H1 (cell line): Measurements from ENCODE around the gene AGPAT2. TPM values are rescaled to one million over a fixed set of nuclear protein-coding genes. Genes with fewer than 3 reads are reported as not detected.

Experiments used
- CTCF ChIA-PET: fragments of 300-600 bp; sonication (Branson Sonifier 250); formaldehyde crosslinking; loops from one replicate; lab custom pipeline; 2021; ENCODE audit not compliant: partially characterized antibody; lab: Charles Lee
- POLR2A ChIA-PET: fragments of 300-600 bp; sonication (Branson Sonifier 250); formaldehyde crosslinking; loops from one replicate; lab custom pipeline; 2021; ENCODE audit warnings: inconsistent platforms; ENCODE audit not compliant: partially characterized antibody; lab: Charles Lee
- DNase-seq, 2 experiments: peaks; one replicate each; pipeline versions ENCODE4 v3.0.0 to v3.0.0-alpha.2; 2010 to 2022; ENCODE audit warnings: low spot score in 2 of 2, low read depth in 1 of 2, mixed read lengths in 1 of 2
- FAIRE-seq: peaks from 2 replicates; lab custom pipeline; 2011; peaks lifted over from hg19 to GRCh38; lab: Jason Lieb, UNC
- H2AFZ ChIP-seq: 2 replicates; pipeline ENCODE4 v1.8.1; 2012; ENCODE audit warnings: low read length, inconsistent platforms
- H2AK5ac ChIP-seq: 2 replicates; pipeline ENCODE4 v1.6.1; 2013; ENCODE audit warnings: low read depth, low read length
- H2BK120ac ChIP-seq: replicated peaks from 2 replicates; pipeline ENCODE3; 2013; ENCODE audit warnings: low read depth, low read length, inconsistent platforms
- H2BK12ac ChIP-seq: 2 replicates; pipeline ENCODE4 v1.6.1; 2013; ENCODE audit warnings: low read depth, low read length
- H2BK15ac ChIP-seq: 2 replicates; pipeline ENCODE4 v1.6.1; 2013; ENCODE audit warnings: low read length
- H2BK20ac ChIP-seq: 2 replicates; pipeline ENCODE4 v1.6.1; 2013; ENCODE audit warnings: low read length
- H2BK5ac ChIP-seq: 2 replicates; pipeline ENCODE4 v1.6.1; 2013; ENCODE audit warnings: low read depth, low read length
- H3K14ac ChIP-seq: 2 replicates; pipeline ENCODE4 v1.6.1; 2013; ENCODE audit warnings: inconsistent platforms; ENCODE audit not compliant: insufficient read length
- H3K18ac ChIP-seq: 2 replicates; pipeline ENCODE4 v1.6.1; 2013; ENCODE audit warnings: low read length; ENCODE audit errors: extremely low read depth
- H3K23ac ChIP-seq: 2 replicates; pipeline ENCODE4 v1.6.1; 2013; ENCODE audit warnings: inconsistent platforms; ENCODE audit not compliant: insufficient read length
- H3K23me2 ChIP-seq: 2 replicates; pipeline ENCODE4 v1.6.1; 2013; ENCODE audit warnings: low read depth, low read length
- H3K27ac ChIP-seq: 2 replicates; pipeline ENCODE4 v1.6.1; 2011; ENCODE audit warnings: low read depth, low read length, inconsistent platforms
- H3K27me3 ChIP-seq, 4 experiments: replicated peaks in 1 of 4; 1 replicate in 1 of 4; 2 replicates in 3 of 4; pipeline versions ENCODE4 v1.6.1 to v1.8.1; 2011 to 2013; ENCODE audit warnings: low read length in 3 of 4, mild to moderate bottlenecking in 3 of 4, inconsistent platforms in 2 of 4, mixed read lengths in 2 of 4, moderate library complexity in 1 of 4; ENCODE audit not compliant: control insufficient read depth in 3 of 4, insufficient read depth in 3 of 4; ENCODE audit errors: extremely low read depth in 1 of 4
- H3K36me3 ChIP-seq, 4 experiments: 2 replicates each; pipeline versions ENCODE4 v1.6.1 to v1.8.1; 2011 to 2013; ENCODE audit warnings: mild to moderate bottlenecking in 4 of 4, low read length in 3 of 4, moderate library complexity in 2 of 4, control low read depth in 1 of 4, inconsistent platforms in 1 of 4; ENCODE audit not compliant: insufficient read depth in 4 of 4, control insufficient read depth in 2 of 4
- H3K4ac ChIP-seq: replicated peaks from 2 replicates; pipeline ENCODE3; 2013; ENCODE audit warnings: low read length, low read depth, mixed read lengths, inconsistent platforms; ENCODE audit not compliant: insufficient read length
- H3K4me1 ChIP-seq, 4 experiments: replicated peaks in 1 of 4; 1 replicate in 1 of 4; 2 replicates in 3 of 4; pipeline versions ENCODE4 v1.6.1 to v1.8.1; 2011 to 2013; ENCODE audit warnings: low read length in 3 of 4, inconsistent platforms in 2 of 4, mixed read lengths in 1 of 4; ENCODE audit not compliant: insufficient read depth in 4 of 4, control insufficient read depth in 3 of 4
- H3K4me2 ChIP-seq, 2 experiments: 2 replicates each; pipeline versions ENCODE4 v1.6.1 to v1.8.1; 2011 to 2013; ENCODE audit warnings: low read depth in 2 of 2, low read length in 2 of 2, control low read depth in 1 of 2, inconsistent platforms in 1 of 2, mild to moderate bottlenecking in 1 of 2; ENCODE audit not compliant: insufficient read depth in 1 of 2
- H3K4me3 ChIP-seq, 4 experiments: fragments of 200-600, 300-600 bp in 1 of 4; sonication (generic), shearing (Covaris generic), sonication (Bioruptor Twin) in 1 of 4; 2 replicates each; pipeline versions ENCODE4 v1.5.1 to v1.8.1; 2011 to 2016; ENCODE audit warnings: low read length in 4 of 4, low read depth in 3 of 4, control low read depth in 2 of 4, inconsistent platforms in 2 of 4, mild to moderate bottlenecking in 2 of 4, mixed read lengths in 1 of 4, moderate library complexity in 1 of 4; ENCODE audit not compliant: insufficient read depth in 2 of 4; ENCODE audit errors: extremely low read depth in 1 of 4
- H3K56ac ChIP-seq: replicated peaks from 2 replicates; pipeline ENCODE3; 2013; ENCODE audit warnings: low read depth, mild to moderate bottlenecking, mixed read lengths, low read length, inconsistent platforms; ENCODE audit not compliant: insufficient read length
- H3K79me1 ChIP-seq: 2 replicates; pipeline ENCODE4 v1.6.1; 2013; ENCODE audit warnings: low read depth, low read length, control low read depth
- H3K79me2 ChIP-seq, 2 experiments: 2 replicates each; pipeline versions ENCODE4 v1.6.1 to v1.8.1; 2012 to 2013; ENCODE audit warnings: low read length in 2 of 2, mild to moderate bottlenecking in 2 of 2, inconsistent platforms in 1 of 2; ENCODE audit not compliant: insufficient read depth in 2 of 2, control insufficient read depth in 1 of 2
- H3K9ac ChIP-seq, 4 experiments: replicated peaks in 1 of 4; 1 replicate in 1 of 4; 2 replicates in 3 of 4; pipeline versions ENCODE4 v1.6.1 to v1.8.1; 2011 to 2013; ENCODE audit warnings: low read depth in 3 of 4, low read length in 3 of 4, control low read depth in 2 of 4, mild to moderate bottlenecking in 2 of 4, moderate library complexity in 2 of 4, inconsistent platforms in 1 of 4; ENCODE audit errors: extremely low read depth in 1 of 4
- H3K9me3 ChIP-seq, 2 experiments: 2 replicates each; pipeline versions ENCODE4 v1.6.1 to v1.8.1; 2012 to 2013; ENCODE audit warnings: mild to moderate bottlenecking in 2 of 2, moderate library complexity in 2 of 2, control low read depth in 1 of 2, inconsistent platforms in 1 of 2, low read depth in 1 of 2, low read length in 1 of 2, mixed read lengths in 1 of 2; ENCODE audit not compliant: insufficient read depth in 2 of 2
- H4K20me1 ChIP-seq, 2 experiments: replicated peaks in 1 of 2; 2 replicates each; pipeline versions ENCODE3 to v1.8.1; 2011 to 2013; ENCODE audit warnings: inconsistent platforms in 2 of 2, low read length in 2 of 2, mild to moderate bottlenecking in 1 of 2; ENCODE audit not compliant: insufficient read depth in 2 of 2, control insufficient read depth in 1 of 2
- H4K5ac ChIP-seq: 2 replicates; pipeline ENCODE4 v1.6.1; 2013; ENCODE audit warnings: low read length, low read depth, mixed read lengths, inconsistent platforms; ENCODE audit not compliant: insufficient read length
- H4K8ac ChIP-seq: 2 replicates; pipeline ENCODE4 v1.8.0; 2013; ENCODE audit warnings: mild to moderate bottlenecking, moderate library complexity, low read length, inconsistent platforms; ENCODE audit not compliant: insufficient read depth; ENCODE audit errors: extremely low read depth
- H4K91ac ChIP-seq: replicated peaks from 2 replicates; pipeline ENCODE3; 2013; ENCODE audit warnings: low read length, mixed read lengths, inconsistent platforms; ENCODE audit not compliant: insufficient read length
- BCL11A ChIP-seq, 2 experiments: IDR thresholded peaks; one replicate each; pipeline ENCODE4 v1.6.1; 2011; ENCODE audit warnings: low read depth in 2 of 2, low read length in 2 of 2, mild to moderate bottlenecking in 2 of 2
- KDM1A ChIP-seq: fragments of 200-600, 300-600 bp; sonication (generic); IDR thresholded peaks from 2 replicates; pipeline ENCODE4 v1.7.1; 2016; ENCODE audit warnings: mild to moderate bottlenecking, low read length, borderline replicate concordance
- MAX ChIP-seq: IDR thresholded peaks from 2 replicates; pipeline ENCODE4 v1.6.1; 2012; ENCODE audit warnings: inconsistent platforms
- POLR2AphosphoS5 ChIP-seq: IDR thresholded peaks from 2 replicates; pipeline ENCODE4 v1.6.1; 2011; ENCODE audit warnings: low read depth, low read length
- POU5F1 ChIP-seq: IDR thresholded peaks from 2 replicates; pipeline ENCODE4 v1.6.1; 2011; ENCODE audit warnings: low read depth, mild to moderate bottlenecking, low read length, moderate library complexity
- RFX5 ChIP-seq: IDR thresholded peaks from 2 replicates; pipeline ENCODE4 v1.6.1; 2011; ENCODE audit warnings: low read depth, low read length, improper control_type of control experiment, borderline replicate concordance
- SIN3A ChIP-seq, 2 experiments: IDR thresholded peaks in 1 of 2; conservative IDR thresholded peaks in 1 of 2; 2 replicates each; pipeline ENCODE4 v1.6.1; 2011 to 2012; ENCODE audit warnings: low read length in 2 of 2, improper control_type of control experiment in 1 of 2, low read depth in 1 of 2, mild to moderate bottlenecking in 1 of 2
- TAF7 ChIP-seq: optimal IDR thresholded peaks from 2 replicates; pipeline ENCODE3; 2011; ENCODE audit warnings: low read depth, mild to moderate bottlenecking, inconsistent platforms, low read length, moderate library complexity, borderline replicate concordance
- WGBS, 2 experiments: shearing (Covaris generic) in 1 of 2; methylation state at CpG; one replicate each; pipeline versions ENCODE4 v1.1.6 to v1.1.7; 2013 to 2015; ENCODE audit warnings: low lambda C conversion rate in 2 of 2, mixed read lengths in 2 of 2, inconsistent platforms in 1 of 2, low coverage in 1 of 2, missing lambda C conversion rate in 1 of 2; ENCODE audit not compliant: insufficient replicate concordance in 2 of 2, insufficient coverage in 1 of 2, insufficient read length in 1 of 2; ENCODE audit errors: extremely low coverage in 1 of 2, missing lambda C conversion rate in 1 of 2; 5-methylcytosine and 5-hydroxymethylcytosine counted together
- polyA plus RNA-seq, 7 experiments: library from polyadenylated mRNA; depleted of rRNA in 3 of 7; stranded (reverse) in 5 of 7; unstranded in 2 of 7; fragments of >200 nt in 5 of 7; fragments of 200-250 nt in 2 of 7; gene quantifications; 1 replicate in 5 of 7; 2 replicates in 1 of 7; 4 replicates in 1 of 7; pipeline versions ENCODE4 v1.2.1 to v1.2.3, GENCODE V29; 2011 to 2013; ENCODE audit warnings: missing spikeins in 2 of 7, mixed read lengths in 2 of 7
- total RNA-seq: library from RNA; stranded (reverse); fragmentation: NEBNext Ultra II Directional; extraction: Animal tissue kit (Norgen Biotek cat#: 25700); gene quantifications from 2 replicates; pipeline ENCODE4 v1.2.1, GENCODE V29; 2021

The AGPAT2 gene
- total and polyA plus RNA-seq, 2 of the 8 experiments (the other 6 are each of a cell fraction or from before 2014, with no cell fraction given) = 31.6 to 37.6 TPM

GRCh38 chr9:136640171-136641111 lies 46.8 kb downstream of the AGPAT2 start:
- Histone ChIP-seq H3K14ac (no peak overlapping the region), H3K18ac (no peak overlapping the region), H4K20me1 (no peaks in the 10 kb centered on the region), H3K4me1 (peaks cover 0 to 6% (median 3%) of the 10 kb centered on the region in 4 experiments; a peak in 4 of 7 replicates), H3K27ac (no peak overlapping the region), H4K91ac (no peak overlapping the region), H3K79me1 (no peaks in the 10 kb centered on the region), H2BK15ac (no peak overlapping the region), H4K8ac (peak overlapping the region; percentile 7; the same call in 1 of the 2 replicates), H3K4me2 (no peak overlapping the region), H3K23me2 (no peaks in the 10 kb centered on the region), H3K23ac (no peak overlapping the region), H4K5ac (no peak overlapping the region), H2BK20ac (no peak overlapping the region), H3K4me3 (no peak overlapping the region), H3K56ac (no peak overlapping the region), H3K79me2 (no peaks in the 10 kb centered on the region), H3K9ac (no peak overlapping the region), H2AFZ (no peak overlapping the region), H2AK5ac (no peak overlapping the region), H3K36me3 (no peaks in the 10 kb centered on the region), H3K4ac (no peak overlapping the region), H3K27me3 (peaks cover 0 to 6% (median 0%) of the 10 kb centered on the region in 4 experiments; a peak in 1 of 7 replicates), H2BK12ac (no peak overlapping the region), H2BK120ac (no peak overlapping the region), H2BK5ac (no peak overlapping the region), H3K9me3 (no peaks in the 10 kb centered on the region)
- TF ChIP-seq POLR2AphosphoS5 (no peak), SIN3A (conservative IDR thresholded peaks at IDR 0.05 in 1 of 2, IDR thresholded peaks at IDR 0.05 in 1 of 2; ENCODE audit: low read depth in 1 of 2, low read length in 2 of 2) (no peak), RFX5 (no peak), MAX (no peak), TAF7 (no peak), KDM1A (no peak), POU5F1 (no peak), BCL11A (IDR thresholded peaks at IDR 0.05; ENCODE audit: low read depth in 2 of 2, low read length in 2 of 2) (no peak)
- WGBS, 2 experiments = 84% methylated on average over 28 of the region's 32 CpGs; no CpG with 5 or more reads in 1 of the 2 experiments
- ChIA-PET CTCF (interaction anchor here (0.6 to 16.1 kb wide), 6 partner anchors 9 to 153 kb away, joined by 3 to 237 read pairs (median 3); no protein-coding TSS in a partner anchor), POLR2A (no interaction called here)
- FAIRE-seq = no peak
- no peak for DNase-seq
